ENCODE data around the gene ANTXR1. TPM values are rescaled to one million over a fixed set of nuclear protein-coding genes. Genes with fewer than 3 reads are reported as not detected.

ANTXR1 gene
- total and polyA plus RNA-seq, 9 of the 15 experiments (the other 6 are each of a cell fraction or from before 2014, with no cell fraction given): 0.07 to 1.00 (median 0.54) TPM

- Histone ChIP-seq H3K27me3 (ENCODE audit: control insufficient read depth in 2 of 2, insufficient read depth in 2 of 2, low read length in 2 of 2) (peaks cover 3 to 26% of the 10 kb centered on the region in 2 experiments; a peak in 3 of 5 replicates), H3K4me1 (replicated peaks in 1 of 2; ENCODE audit: control insufficient read depth in 2 of 2, insufficient read depth in 2 of 2, low read length in 2 of 2) (no peaks in the 10 kb centered on the region), H4K20me1 (replicated peaks; ENCODE audit: control insufficient read depth, insufficient read depth, low read length) (no peaks in the 10 kb centered on the region), H3K36me3 (ENCODE audit: control insufficient read depth, insufficient read depth, low read length) (no peaks in the 10 kb centered on the region), H2AFZ (ENCODE audit: low read depth, low read length) (no peak overlapping the region), H3K9ac (ENCODE audit: insufficient read depth in 1 of 2, low read depth in 2 of 2, low read length in 2 of 2) (no peak overlapping the region), H3K79me2 (ENCODE audit: control insufficient read depth, insufficient read depth, low read length) (no peaks in the 10 kb centered on the region), H3K9me1 (ENCODE audit: control insufficient read depth, insufficient read depth, low read length) (no peaks in the 10 kb centered on the region), H3K27ac (ENCODE audit: extremely low read depth, low read depth, low read length) (no peak overlapping the region), H3K4me3 (no peak overlapping the region), H3K4me2 (ENCODE audit: insufficient read depth, low read length) (no peak overlapping the region), H3K9me3 (replicated peaks; ENCODE audit: control insufficient read depth, insufficient read depth, low read depth, low read length) (no peaks in the 10 kb centered on the region)
- no peak for DNase-seq (ENCODE audit: extremely low read depth in 1 of 4, low spot score in 3 of 4)
- ChIA-PET CTCF (ENCODE audit: low intra/inter-chr PET ratio) (no interaction called here), POLR2A (no interaction called here)
- WGBS (ENCODE audit: insufficient coverage, low coverage, missing lambda C conversion rate): 1% methylated on average over 4 of the region's 4 CpGs
- TF ChIP-seq MXD1 (CRISPR knock-in tag; IDR thresholded peaks at IDR 0.05; ENCODE audit: borderline replicate concordance, poor library complexity, severe bottlenecking): no peak
- no peak for TF ChIP-seq NCOA1 (IDR thresholded peaks at IDR 0.05; ENCODE audit: low read depth)
- TF ChIP-seq ZNF121 (CRISPR knock-in tag; conservative IDR thresholded peaks at IDR 0.05): no peak
- no peak for TF ChIP-seq RBM14 (IDR thresholded peaks at IDR 0.05; ENCODE audit: borderline replicate concordance, insufficient read depth, low read depth, low read length)
- TF ChIP-seq NR2C2 (CRISPR knock-in tag; IDR thresholded peaks at IDR 0.05): no peak
- no peak for TF ChIP-seq NR2C2 (tag; IDR thresholded peaks at IDR 0.05)
- no peak for ATAC-seq
- no peak for FAIRE-seq
- BruUV-seq (replicated peaks): no TSS peak
- in situ Hi-C loops (cut with MboI): no loop called here
- intact Hi-C loops (cut with micrococcal nuclease): no loop called here
Observed at GRCh38 chr2:69109255-69109654, 96.3 kb downstream of the ANTXR1 start.

DNA sequence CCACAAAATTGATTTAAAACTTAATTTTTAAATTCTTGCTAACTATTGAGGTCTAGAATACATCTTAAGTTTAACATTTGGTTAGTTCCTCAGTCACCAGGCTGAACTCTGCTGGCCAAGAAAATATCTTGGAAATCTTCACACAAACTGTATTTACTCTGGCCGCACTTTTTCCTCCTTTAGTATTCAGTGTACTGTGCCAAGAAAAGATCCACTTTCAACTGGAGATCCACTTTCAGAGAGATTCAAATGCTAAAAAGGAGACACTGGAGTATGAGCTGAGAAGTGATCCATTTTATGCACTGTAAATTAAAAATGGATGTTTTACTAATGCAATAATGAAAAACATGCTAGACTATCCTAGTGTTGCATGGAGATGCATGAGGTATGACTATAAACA lies 98.1 kb downstream of the ANTXR1 start:
- Histone ChIP-seq H3K27me3 (ENCODE audit: control insufficient read depth in 2 of 2, insufficient read depth in 2 of 2, low read length in 2 of 2) (peaks cover 5 to 26% of the 10 kb centered on the region in 2 experiments; a peak in 3 of 5 replicates), H2AFZ (ENCODE audit: low read depth, low read length) (no peak overlapping the region), H3K4me3 (no peak overlapping the region), H3K9me3 (replicated peaks; ENCODE audit: control insufficient read depth, insufficient read depth, low read depth, low read length) (no peaks in the 10 kb centered on the region), H3K36me3 (ENCODE audit: control insufficient read depth, insufficient read depth, low read length) (no peaks in the 10 kb centered on the region), H3K9ac (ENCODE audit: insufficient read depth in 1 of 2, low read depth in 2 of 2, low read length in 2 of 2) (no peak overlapping the region), H3K4me2 (ENCODE audit: insufficient read depth, low read length) (no peak overlapping the region), H4K20me1 (replicated peaks; ENCODE audit: control insufficient read depth, insufficient read depth, low read length) (no peaks in the 10 kb centered on the region), H3K4me1 (replicated peaks in 1 of 2; ENCODE audit: control insufficient read depth in 2 of 2, insufficient read depth in 2 of 2, low read length in 2 of 2) (no peaks in the 10 kb centered on the region), H3K9me1 (ENCODE audit: control insufficient read depth, insufficient read depth, low read length) (no peaks in the 10 kb centered on the region), H3K79me2 (ENCODE audit: control insufficient read depth, insufficient read depth, low read length) (no peaks in the 10 kb centered on the region), H3K27ac (ENCODE audit: extremely low read depth, low read depth, low read length) (no peak overlapping the region)
- CTCF ChIA-PET (ENCODE audit: low intra/inter-chr PET ratio): no interaction called here
- no peak for FAIRE-seq
- in situ Hi-C loops (cut with MboI): no loop called here
- DNase-seq (ENCODE audit: extremely low read depth in 1 of 4, low spot score in 3 of 4): no peak
- intact Hi-C loops (cut with micrococcal nuclease): no loop called here
- POLR2A ChIA-PET: no interaction called here
- WGBS (ENCODE audit: insufficient coverage, low coverage, missing lambda C conversion rate): 27% methylated on average over 1 of the region's 1 CpG
- no peak for ATAC-seq
- BruUV-seq (replicated peaks): no TSS peak
- TF ChIP-seq CBX3 (IDR thresholded peaks at IDR 0.05; ENCODE audit: borderline replicate concordance in 1 of 2, low read length in 2 of 2) (no peak), JUND (IDR thresholded peaks at IDR 0.05; ENCODE audit: borderline replicate concordance, low read depth, low read length) (no peak), JUND (tag; IDR thresholded peaks at IDR 0.05; ENCODE audit: borderline replicate concordance, low read depth, low read length) (no peak), POLR2A (conservative IDR thresholded peaks at IDR 0.05) (no peak), CTCF (IDR thresholded peaks at IDR 0.05 in 2 of 3, conservative IDR thresholded peaks at IDR 0.05 in 1 of 3; ENCODE audit: insufficient read depth in 2 of 3, low read depth in 1 of 3, low read length in 3 of 3) (no peak)
